GM12864 (cell line): ENCODE results near the gene SORL1.

ENCODE experiments used
- DNase-seq: peaks from one replicate; pipeline ENCODE4 v3.0.0-alpha.2; 2011; ENCODE audit warnings: low read depth
- H3K4me3 ChIP-seq: 2 replicates; pipeline ENCODE4 v1.5.1; 2011; ENCODE audit warnings: mild to moderate bottlenecking, low read depth, low read length, control low read depth
- TF ChIP-seq, protein P1 (sequence below): IDR thresholded peaks from 2 replicates; pipeline ENCODE4 v1.5.1; 2011; ENCODE audit warnings: low read depth, mild to moderate bottlenecking, moderate library complexity, low read length, control low read depth, inconsistent platforms; ENCODE audit errors: missing control alignments

The SORL1 gene

DNA sequence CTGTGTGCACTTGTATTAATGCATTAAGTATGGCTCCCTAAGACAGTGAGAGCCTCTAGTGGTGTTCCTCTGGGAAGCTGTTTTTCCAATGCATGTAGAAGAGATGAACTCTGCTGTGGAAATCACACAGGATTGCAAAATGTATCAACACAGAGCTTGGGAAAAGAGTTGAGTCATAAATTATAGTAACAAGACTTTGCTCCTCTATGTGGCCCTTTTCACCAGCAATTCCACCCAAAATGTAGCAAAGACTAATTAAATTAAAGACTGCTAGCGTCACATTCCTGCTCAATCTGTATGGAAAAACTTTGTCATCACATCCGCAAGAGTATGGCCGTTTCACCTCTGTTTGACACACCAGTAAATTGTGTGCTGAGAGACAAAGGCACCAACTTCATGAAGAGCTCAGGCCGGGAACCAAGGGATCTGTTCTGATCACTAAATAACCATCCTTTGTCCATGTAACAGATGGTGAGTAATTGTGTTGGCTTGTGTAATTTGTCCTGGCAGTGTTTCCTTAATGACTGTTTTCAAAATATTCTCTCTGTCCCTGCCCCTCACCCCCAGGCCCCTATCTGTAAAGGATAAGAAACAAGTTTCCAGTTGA, 209.9 kb downstream of the SORL1 start:
- no peak overlapping the region for H3K4me3 ChIP-seq
- no peak for DNase-seq
- TF ChIP-seq, protein P1, sequence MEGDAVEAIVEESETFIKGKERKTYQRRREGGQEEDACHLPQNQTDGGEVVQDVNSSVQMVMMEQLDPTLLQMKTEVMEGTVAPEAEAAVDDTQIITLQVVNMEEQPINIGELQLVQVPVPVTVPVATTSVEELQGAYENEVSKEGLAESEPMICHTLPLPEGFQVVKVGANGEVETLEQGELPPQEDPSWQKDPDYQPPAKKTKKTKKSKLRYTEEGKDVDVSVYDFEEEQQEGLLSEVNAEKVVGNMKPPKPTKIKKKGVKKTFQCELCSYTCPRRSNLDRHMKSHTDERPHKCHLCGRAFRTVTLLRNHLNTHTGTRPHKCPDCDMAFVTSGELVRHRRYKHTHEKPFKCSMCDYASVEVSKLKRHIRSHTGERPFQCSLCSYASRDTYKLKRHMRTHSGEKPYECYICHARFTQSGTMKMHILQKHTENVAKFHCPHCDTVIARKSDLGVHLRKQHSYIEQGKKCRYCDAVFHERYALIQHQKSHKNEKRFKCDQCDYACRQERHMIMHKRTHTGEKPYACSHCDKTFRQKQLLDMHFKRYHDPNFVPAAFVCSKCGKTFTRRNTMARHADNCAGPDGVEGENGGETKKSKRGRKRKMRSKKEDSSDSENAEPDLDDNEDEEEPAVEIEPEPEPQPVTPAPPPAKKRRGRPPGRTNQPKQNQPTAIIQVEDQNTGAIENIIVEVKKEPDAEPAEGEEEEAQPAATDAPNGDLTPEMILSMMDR: no peak

DNA sequence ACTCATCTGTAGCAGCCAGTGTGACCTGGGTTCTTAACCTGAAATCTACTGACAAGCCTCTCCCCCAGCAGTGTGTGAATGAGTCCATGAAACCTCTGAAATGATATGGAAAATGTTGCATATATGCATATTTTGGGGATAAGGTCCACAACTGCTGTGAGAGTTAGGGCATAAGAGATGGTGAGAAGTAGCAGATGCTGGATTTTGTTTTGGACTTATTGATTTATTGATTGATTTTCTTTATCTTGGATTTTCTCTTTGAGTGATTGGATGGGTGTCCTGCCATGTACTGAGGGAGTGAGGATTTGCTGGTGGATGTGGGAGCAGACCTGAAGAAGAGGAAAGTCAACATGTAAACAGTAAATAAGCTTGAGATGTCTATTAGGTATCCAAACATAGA, 212.0 kb downstream of the SORL1 start:
- H3K4me3 ChIP-seq: no peak overlapping the region
- TF ChIP-seq, protein P1: no peak
- DNase-seq: no peak

DNA sequence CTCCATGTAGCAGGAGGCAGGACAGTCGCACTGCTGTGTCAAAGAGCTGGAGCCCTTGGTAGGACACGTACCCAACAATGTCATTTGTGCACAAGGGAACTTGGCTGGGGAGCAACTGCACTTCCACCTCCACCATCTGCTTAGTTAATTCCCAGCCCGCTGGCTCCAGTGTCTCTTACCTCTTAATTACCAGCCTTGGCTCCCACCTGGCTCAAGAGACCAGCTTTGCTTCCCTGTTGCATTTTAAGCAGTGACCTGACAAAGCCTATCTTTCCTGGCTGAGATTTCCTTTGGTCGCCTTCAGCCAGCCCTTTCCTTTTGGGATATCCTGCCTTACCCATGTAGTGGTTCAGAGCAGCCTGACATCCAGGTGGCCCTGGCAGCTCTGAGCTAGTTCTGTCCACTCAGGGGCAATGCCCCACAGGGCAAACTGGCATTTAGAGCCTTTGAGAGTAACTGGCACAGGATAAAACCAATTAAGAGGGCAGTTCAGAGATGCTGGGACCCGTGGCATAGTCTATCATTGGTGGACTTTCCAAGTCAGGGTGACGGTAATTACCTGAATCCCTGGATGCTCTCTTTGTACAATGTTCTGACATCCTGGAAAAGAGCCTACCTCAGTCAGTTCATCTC, 213.2 kb downstream of the SORL1 start:
- DNase-seq: no peak
- TF ChIP-seq, protein P1: no peak
- no peak overlapping the region for H3K4me3 ChIP-seq

DNA sequence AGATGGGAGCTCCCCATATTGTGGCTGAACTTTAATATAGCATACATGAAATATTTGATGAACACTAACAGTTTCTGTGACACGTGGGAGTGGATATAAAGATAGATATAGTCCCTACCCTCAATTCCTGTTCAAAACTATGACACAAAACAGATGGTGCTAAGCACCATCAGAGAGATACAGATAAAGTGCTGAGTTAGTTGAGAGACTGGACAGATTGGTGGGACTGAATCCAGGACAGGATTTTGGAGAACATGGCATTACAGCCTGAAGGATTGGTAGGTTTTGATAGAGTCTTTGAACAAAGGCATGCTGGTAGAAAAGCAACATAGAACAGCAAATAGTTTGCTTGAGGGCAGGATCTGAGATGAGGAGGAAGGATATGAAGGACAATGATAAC, 215.7 kb downstream of the SORL1 start:
- TF ChIP-seq, protein P1: no peak
- no peak overlapping the region for H3K4me3 ChIP-seq
- DNase-seq: no peak

DNA sequence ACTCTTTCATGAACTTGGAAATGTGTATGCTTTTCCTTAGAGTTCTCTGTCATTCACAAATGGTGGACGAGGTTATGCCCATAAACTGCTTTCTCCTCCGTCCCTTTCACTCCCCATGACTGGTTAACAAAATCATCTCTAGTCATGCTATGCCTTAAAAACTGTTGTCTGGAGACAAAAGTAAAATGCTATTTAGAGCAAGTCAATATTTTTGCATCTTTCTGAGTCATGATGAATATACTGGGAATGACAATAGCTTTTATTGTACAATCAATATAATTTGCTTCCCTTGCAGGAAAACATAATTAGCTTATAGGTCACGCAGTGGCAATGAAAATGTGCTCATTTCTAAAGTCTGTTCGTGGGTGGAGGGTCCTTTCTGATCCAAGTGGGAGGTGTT, 217.3 kb downstream of the SORL1 start:
- DNase-seq: no peak
- TF ChIP-seq, protein P1: no peak
- H3K4me3 ChIP-seq: no peak overlapping the region

DNA sequence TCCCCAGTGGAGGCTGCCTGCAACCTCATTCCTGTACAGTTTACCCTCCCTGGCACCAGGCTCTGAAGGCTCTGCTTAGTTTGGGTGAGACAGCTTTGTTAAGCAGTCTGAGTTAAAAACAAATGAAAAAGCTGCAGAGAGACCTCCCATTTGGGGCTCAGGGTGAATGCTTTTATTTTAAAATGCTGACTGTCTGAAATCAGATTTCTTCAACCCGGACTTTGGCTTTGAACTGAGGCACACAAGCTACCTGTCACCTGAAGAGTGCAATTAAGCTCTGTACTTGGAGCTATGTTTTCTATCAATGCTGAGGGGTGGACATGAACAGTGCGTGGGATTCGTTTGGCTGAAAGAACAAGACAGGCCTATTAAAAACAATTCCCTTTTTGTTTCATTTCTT, 218.2 kb downstream of the SORL1 start:
- no peak overlapping the region for H3K4me3 ChIP-seq
- TF ChIP-seq, protein P1: no peak
- no peak for DNase-seq

DNA sequence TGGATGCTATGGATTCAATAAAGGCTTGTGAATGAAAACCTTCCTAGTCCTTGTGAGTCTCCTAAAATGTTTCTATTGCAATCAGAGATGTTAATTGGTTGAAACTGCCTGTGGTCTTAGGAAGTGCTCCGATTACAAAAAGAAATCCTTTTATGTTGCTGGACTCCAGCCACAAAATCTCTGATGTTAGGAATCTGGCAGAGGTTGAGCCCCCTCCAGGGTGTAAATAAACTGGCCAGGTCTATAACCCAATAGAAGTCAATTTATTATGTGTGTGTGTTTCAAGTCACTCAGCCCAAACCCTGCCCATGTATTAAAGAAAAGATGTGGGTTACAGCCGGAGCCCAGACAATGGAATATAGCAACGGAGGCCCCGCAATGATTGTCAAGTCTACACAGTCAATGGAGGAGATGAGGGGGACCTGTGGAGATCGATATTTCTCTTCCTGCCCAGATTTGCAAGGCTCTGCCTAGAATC, 218.7 kb downstream of the SORL1 start:
- no peak overlapping the region for H3K4me3 ChIP-seq
- TF ChIP-seq, protein P1: no peak
- DNase-seq: no peak
